ENCODE measurements around the gene KANSL1.

KANSL1 gene

GRCh38 chr17:45992904-45993303 is 200.3 kb downstream of the KANSL1 start:
- no peak for DNase-seq

GRCh38 chr17:45992175-45992574 is 201.1 kb downstream of the KANSL1 start:
- DNase-seq = no peak

GRCh38 chr17:45991341-45991740 is 201.9 kb downstream of the KANSL1 start:
- DNase-seq = no peak

GRCh38 chr17:45990886-45991285 is 202.3 kb downstream of the KANSL1 start:
- no peak for DNase-seq

- no peak for DNase-seq
Observed at GRCh38 chr17:45989759-45990158, 203.5 kb downstream of the KANSL1 start.

- no peak for DNase-seq
Observed at GRCh38 chr17:45987706-45988105, 205.5 kb downstream of the KANSL1 start.

- no peak for DNase-seq
Observed at GRCh38 chr17:45986056-45986455, 207.2 kb downstream of the KANSL1 start.

GRCh38 chr17:45985447-45985846 is 207.8 kb downstream of the KANSL1 start:
- DNase-seq = no peak

- no peak for DNase-seq
Observed at GRCh38 chr17:45984368-45984767, 208.9 kb downstream of the KANSL1 start.

- no peak for DNase-seq
Observed at GRCh38 chr17:45983614-45984310, 209.5 kb downstream of the KANSL1 start.

GRCh38 chr17:45982791-45983613 is 210.2 kb downstream of the KANSL1 start:
- DNase-seq = no peak

- no peak for DNase-seq
Observed at GRCh38 chr17:45981306-45981705, 211.9 kb downstream of the KANSL1 start.

GRCh38 chr17:45980855-45981254 is 212.4 kb downstream of the KANSL1 start:
- DNase-seq = no peak

All from NCI-H526 treated with DMSO at 0.1 percent for 48 hours (cell line).